ENCODE measurements around the gene PLEKHA4. TPM values are rescaled to one million over a fixed set of nuclear protein-coding genes. Genes with fewer than 3 reads are reported as not detected.
"Not testable (repeated sequence)": the region's sequence is repeated elsewhere in the genome, so short reads cannot be mapped to it uniquely, and the experiment has no call there.

Gene PLEKHA4
- total and polyA plus RNA-seq, 4 donors: 4.4 to 17.2 (median 6.3) TPM

DNA sequence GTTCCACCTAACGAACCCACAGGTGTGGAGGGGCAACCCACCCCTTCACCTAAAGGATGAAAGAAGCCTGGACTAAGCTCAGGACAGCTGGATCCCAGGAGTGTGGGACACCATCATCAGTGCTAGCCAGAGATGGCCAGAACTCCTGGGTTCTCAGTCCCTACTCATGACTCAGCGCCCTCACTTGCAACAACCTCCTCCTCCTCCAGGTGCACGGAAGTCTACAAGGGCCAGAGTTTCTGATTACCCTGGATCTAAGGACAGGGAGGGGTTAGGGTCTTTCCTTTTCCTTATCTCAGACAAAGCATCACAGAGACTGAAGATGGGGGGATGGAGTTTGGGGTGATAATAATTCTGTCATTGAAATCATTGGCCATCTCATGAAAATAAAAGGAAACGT is 22.1 kb upstream of the PLEKHA4 start:
- Histone ChIP-seq H3K27ac (ENCODE audit: low read depth in 1 of 2, low read length in 2 of 2) (no peak overlapping the region), H3K4me3 (ENCODE audit: low read depth in 1 of 3, low read length in 3 of 3) (no peak overlapping the region), H3K27me3 (ENCODE audit: control insufficient read depth in 4 of 4, insufficient read depth in 4 of 4, low read length in 3 of 4) (no peaks in the 10 kb centered on the region), H3K36me3 (ENCODE audit: control insufficient read depth in 4 of 4, insufficient read depth in 3 of 4, low read depth in 1 of 4, low read length in 3 of 4) (no peaks in the 10 kb centered on the region), H3K9me3 (ENCODE audit: control insufficient read depth in 4 of 4, low read length in 3 of 4) (no peaks in the 10 kb centered on the region), H3K9ac (ENCODE audit: low read depth in 1 of 2, low read length in 2 of 2) (no peak overlapping the region), H3K4me1 (ENCODE audit: control insufficient read depth in 4 of 4, insufficient read depth in 4 of 4, low read length in 3 of 4) (no peaks in the 10 kb centered on the region)
- TF ChIP-seq FOXA2 (IDR thresholded peaks at IDR 0.05) (no peak), HNF4G (IDR thresholded peaks at IDR 0.05) (no peak), FOXA1 (IDR thresholded peaks at IDR 0.05) (no peak), HNF4A (conservative IDR thresholded peaks at IDR 0.05) (no peak), SP1 (IDR thresholded peaks at IDR 0.05) (no peak), EGR1 (IDR thresholded peaks at IDR 0.05; ENCODE audit: low read depth in 2 of 2) (no peak), RXRA (IDR thresholded peaks at IDR 0.05) (no peak), TAF1 (conservative IDR thresholded peaks at IDR 0.05) (no peak), RAD21 (IDR thresholded peaks at IDR 0.05) (no peak), JUND (IDR thresholded peaks at IDR 0.05) (no peak), GABPA (IDR thresholded peaks at IDR 0.05 in 1 of 2, conservative IDR thresholded peaks at IDR 0.05 in 1 of 2) (no peak), NR2F2 (IDR thresholded peaks at IDR 0.05) (no peak), YY1 (IDR thresholded peaks at IDR 0.05) (no peak)
- TF ChIP-seq, protein P1, sequence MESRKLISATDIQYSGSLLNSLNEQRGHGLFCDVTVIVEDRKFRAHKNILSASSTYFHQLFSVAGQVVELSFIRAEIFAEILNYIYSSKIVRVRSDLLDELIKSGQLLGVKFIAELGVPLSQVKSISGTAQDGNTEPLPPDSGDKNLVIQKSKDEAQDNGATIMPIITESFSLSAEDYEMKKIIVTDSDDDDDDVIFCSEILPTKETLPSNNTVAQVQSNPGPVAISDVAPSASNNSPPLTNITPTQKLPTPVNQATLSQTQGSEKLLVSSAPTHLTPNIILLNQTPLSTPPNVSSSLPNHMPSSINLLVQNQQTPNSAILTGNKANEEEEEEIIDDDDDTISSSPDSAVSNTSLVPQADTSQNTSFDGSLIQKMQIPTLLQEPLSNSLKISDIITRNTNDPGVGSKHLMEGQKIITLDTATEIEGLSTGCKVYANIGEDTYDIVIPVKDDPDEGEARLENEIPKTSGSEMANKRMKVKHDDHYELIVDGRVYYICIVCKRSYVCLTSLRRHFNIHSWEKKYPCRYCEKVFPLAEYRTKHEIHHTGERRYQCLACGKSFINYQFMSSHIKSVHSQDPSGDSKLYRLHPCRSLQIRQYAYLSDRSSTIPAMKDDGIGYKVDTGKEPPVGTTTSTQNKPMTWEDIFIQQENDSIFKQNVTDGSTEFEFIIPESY (IDR thresholded peaks at IDR 0.05): no peak
- TF ChIP-seq, protein P2, sequence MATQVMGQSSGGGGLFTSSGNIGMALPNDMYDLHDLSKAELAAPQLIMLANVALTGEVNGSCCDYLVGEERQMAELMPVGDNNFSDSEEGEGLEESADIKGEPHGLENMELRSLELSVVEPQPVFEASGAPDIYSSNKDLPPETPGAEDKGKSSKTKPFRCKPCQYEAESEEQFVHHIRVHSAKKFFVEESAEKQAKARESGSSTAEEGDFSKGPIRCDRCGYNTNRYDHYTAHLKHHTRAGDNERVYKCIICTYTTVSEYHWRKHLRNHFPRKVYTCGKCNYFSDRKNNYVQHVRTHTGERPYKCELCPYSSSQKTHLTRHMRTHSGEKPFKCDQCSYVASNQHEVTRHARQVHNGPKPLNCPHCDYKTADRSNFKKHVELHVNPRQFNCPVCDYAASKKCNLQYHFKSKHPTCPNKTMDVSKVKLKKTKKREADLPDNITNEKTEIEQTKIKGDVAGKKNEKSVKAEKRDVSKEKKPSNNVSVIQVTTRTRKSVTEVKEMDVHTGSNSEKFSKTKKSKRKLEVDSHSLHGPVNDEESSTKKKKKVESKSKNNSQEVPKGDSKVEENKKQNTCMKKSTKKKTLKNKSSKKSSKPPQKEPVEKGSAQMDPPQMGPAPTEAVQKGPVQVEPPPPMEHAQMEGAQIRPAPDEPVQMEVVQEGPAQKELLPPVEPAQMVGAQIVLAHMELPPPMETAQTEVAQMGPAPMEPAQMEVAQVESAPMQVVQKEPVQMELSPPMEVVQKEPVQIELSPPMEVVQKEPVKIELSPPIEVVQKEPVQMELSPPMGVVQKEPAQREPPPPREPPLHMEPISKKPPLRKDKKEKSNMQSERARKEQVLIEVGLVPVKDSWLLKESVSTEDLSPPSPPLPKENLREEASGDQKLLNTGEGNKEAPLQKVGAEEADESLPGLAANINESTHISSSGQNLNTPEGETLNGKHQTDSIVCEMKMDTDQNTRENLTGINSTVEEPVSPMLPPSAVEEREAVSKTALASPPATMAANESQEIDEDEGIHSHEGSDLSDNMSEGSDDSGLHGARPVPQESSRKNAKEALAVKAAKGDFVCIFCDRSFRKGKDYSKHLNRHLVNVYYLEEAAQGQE (IDR thresholded peaks at IDR 0.05): no peak
- TF ChIP-seq, protein P3, sequence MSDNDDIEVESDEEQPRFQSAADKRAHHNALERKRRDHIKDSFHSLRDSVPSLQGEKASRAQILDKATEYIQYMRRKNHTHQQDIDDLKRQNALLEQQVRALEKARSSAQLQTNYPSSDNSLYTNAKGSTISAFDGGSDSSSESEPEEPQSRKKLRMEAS (IDR thresholded peaks at IDR 0.05): no peak
- TF ChIP-seq, protein P4, sequence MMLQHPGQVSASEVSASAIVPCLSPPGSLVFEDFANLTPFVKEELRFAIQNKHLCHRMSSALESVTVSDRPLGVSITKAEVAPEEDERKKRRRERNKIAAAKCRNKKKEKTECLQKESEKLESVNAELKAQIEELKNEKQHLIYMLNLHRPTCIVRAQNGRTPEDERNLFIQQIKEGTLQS (IDR thresholded peaks at IDR 0.05): no peak
- TF ChIP-seq, protein P5, sequence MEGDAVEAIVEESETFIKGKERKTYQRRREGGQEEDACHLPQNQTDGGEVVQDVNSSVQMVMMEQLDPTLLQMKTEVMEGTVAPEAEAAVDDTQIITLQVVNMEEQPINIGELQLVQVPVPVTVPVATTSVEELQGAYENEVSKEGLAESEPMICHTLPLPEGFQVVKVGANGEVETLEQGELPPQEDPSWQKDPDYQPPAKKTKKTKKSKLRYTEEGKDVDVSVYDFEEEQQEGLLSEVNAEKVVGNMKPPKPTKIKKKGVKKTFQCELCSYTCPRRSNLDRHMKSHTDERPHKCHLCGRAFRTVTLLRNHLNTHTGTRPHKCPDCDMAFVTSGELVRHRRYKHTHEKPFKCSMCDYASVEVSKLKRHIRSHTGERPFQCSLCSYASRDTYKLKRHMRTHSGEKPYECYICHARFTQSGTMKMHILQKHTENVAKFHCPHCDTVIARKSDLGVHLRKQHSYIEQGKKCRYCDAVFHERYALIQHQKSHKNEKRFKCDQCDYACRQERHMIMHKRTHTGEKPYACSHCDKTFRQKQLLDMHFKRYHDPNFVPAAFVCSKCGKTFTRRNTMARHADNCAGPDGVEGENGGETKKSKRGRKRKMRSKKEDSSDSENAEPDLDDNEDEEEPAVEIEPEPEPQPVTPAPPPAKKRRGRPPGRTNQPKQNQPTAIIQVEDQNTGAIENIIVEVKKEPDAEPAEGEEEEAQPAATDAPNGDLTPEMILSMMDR (IDR thresholded peaks at IDR 0.05; ENCODE audit: low read depth, low read length, missing input control): no peak
- WGBS: 75% methylated on average over 4 of the region's 4 CpGs
- no peak for DNase-seq (ENCODE audit: low spot score)

DNA sequence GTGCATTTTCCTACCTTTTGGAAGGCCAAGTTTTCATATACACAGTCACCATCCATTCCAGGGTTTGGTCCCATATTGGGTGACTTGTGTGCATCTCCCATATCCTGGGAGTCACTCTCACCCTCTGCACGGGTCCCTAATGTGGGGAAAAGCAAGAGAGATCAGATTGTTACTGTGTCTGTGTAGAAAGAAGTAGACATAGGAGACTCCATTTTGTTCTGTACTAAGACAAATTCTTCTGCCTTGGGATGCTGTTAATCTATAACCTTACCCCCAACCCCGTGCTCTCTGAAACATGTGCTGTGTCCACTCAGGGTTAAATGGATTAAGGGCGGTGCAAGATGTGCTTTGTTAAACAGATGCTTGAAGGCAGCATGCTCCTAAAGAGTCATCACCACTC is 21.1 kb upstream of the PLEKHA4 start:
- H3K27ac ChIP-seq (ENCODE audit: low read depth in 1 of 2, low read length in 2 of 2); H3K4me1 ChIP-seq (ENCODE audit: control insufficient read depth in 4 of 4, insufficient read depth in 4 of 4, low read length in 3 of 4); H3K36me3 ChIP-seq (ENCODE audit: control insufficient read depth in 4 of 4, insufficient read depth in 3 of 4, low read depth in 1 of 4, low read length in 3 of 4); H3K27me3 ChIP-seq (ENCODE audit: control insufficient read depth in 4 of 4, insufficient read depth in 4 of 4, low read length in 3 of 4); H3K9me3 ChIP-seq (ENCODE audit: control insufficient read depth in 4 of 4, low read length in 3 of 4); DNase-seq (ENCODE audit: low spot score); H3K9ac ChIP-seq (ENCODE audit: low read depth in 1 of 2, low read length in 2 of 2); H3K4me3 ChIP-seq (ENCODE audit: low read depth in 1 of 3, low read length in 3 of 3): not testable (repeated sequence)
- WGBS: 58% methylated on average over 2 of the region's 3 CpGs

Measured in liver (tissue), 9 donors.